ENCODE data around the gene HEPN1. TPM values are rescaled to one million over a fixed set of nuclear protein-coding genes. Genes with fewer than 3 reads are reported as not detected.

The HEPN1 gene
- total RNA-seq (2014; rRNA removed; shearing (Covaris generic); ENCODE audit: low replicate concordance), result not detected in 2 replicates

DNA sequence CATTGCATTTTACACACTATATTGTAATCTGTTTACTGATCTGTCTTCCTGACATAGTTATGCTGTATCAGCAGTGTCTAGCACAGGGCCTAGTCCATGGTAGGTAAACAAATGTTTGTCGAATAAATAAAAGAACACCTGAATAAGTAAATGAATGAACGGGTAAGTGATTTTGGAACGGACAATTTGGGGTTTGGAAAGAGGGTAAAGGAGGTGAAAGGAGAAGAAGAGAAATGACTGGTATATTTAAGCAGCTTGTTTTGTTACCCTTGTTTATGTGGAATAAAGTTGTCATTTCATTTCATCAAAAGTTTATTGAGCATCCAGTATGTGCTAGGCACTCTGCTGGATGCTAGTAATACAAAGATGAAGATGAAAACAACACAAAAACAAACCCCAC is at the start of gene HEPN1:
TSS of gene HEPN1 (plus strand) at position 301 of the 400 bp plus-strand sequence.
- no peak within 1 kb of the TSS for H3K4me3 ChIP-seq
- H3K27me3 ChIP-seq, result no peaks in the 10 kb centered on the region
- no peak for DNase-seq
- H3K9me3 ChIP-seq, result no peaks in the 10 kb centered on the region; the same call in 1 of the 2 replicates
- H3K36me3 ChIP-seq, result no peaks in the 10 kb centered on the region

DNA sequence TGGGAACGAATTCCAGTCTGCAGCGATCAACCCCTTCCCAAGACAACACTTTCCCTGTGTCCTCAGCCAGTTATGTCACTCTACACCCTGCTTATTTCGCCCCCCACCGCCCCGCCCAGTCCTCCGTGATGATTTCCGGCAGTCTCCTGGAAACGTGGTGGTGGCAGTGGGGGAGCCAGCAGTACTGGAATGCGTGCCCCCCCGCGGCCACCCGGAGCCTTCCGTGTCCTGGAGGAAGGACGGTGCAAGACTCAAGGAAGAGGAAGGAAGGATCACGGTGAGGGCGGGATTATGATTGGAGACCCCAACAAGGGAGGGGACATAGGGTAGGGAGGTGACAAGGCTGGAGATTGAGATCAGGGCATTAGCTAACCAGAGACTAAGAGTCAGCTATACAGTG is 49.7 kb upstream of the HEPN1 start:
- Histone ChIP-seq H3K9me3 (no peaks in the 10 kb centered on the region), H3K4me3 (no peak overlapping the region), H3K36me3 (no peaks in the 10 kb centered on the region), H3K27me3 (peaks cover 52% of the 10 kb centered on the region)
- DNase-seq, result no peak

DNA sequence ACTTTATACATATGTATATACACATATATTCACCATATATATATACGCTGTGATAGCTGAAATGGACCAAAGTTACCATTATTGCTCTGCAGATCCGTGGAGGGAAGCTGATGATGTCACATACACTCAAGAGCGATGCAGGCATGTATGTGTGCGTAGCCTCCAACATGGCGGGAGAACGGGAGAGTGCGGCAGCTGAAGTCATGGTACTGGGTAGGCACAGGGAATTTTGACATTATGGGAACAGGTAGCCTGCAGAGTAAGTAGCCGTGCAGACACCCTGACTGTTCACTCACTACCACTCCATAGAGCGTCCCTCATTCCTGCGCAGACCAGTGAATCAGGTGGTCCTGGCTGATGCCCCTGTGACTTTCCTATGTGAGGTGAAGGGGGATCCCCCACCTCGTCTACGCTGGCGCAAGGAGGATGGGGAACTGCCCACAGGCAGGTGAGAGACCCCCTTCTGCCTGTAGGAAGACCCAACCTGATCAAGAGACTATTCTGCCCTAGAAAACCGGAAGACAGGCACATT is 49.1 kb upstream of the HEPN1 start:
- no peaks in the 10 kb centered on the region for H3K36me3 ChIP-seq
- H3K27me3 ChIP-seq, result peaks cover 46% of the 10 kb centered on the region
- H3K4me3 ChIP-seq, result no peak overlapping the region
- H3K9me3 ChIP-seq, result no peaks in the 10 kb centered on the region
- DNase-seq, result no peak

DNA sequence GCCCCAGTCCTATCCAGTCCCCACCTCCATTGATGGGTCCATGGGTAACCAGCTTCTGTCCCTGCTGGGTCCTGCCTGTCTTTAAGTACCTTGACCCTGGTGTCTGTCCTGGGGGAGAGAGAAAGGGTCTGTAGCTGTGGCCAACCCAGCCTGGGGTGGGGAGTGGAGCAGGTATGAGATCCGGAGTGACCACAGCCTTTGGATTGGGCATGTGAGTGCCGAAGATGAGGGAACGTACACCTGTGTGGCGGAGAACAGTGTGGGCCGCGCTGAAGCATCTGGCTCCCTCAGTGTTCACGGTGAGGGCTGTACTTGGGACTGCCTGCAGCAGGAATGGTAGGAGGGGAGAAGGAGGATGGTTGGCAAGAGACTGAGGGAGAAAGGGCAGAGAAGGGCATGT is 48.6 kb upstream of the HEPN1 start:
- peaks cover 41% of the 10 kb centered on the region for H3K27me3 ChIP-seq
- no peak for DNase-seq
- H3K4me3 ChIP-seq, result no peak overlapping the region
- no peaks in the 10 kb centered on the region for H3K9me3 ChIP-seq
- H3K36me3 ChIP-seq, result no peaks in the 10 kb centered on the region

DNA sequence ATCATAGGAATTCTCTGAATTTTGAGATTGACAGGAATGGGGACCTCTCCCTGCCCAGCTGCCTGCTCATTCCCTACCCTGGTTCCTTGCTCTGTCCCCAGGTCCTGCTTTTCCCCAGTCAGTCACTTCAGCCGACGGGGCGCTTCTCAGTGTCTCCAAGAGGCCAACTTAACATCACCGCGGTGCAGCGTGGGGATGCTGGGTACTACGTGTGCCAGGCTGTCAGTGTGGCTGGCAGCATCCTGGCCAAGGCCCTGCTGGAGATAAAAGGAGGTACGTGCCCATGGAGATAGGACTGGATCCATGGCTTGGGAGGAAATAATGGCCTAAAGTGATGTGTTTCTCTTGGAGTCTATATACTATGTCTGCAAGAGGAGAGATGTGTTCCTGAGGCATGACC is 46.8 kb upstream of the HEPN1 start:
- peaks cover 22% of the 10 kb centered on the region for H3K27me3 ChIP-seq
- H3K36me3 ChIP-seq, result no peaks in the 10 kb centered on the region
- no peak overlapping the region for H3K4me3 ChIP-seq
- no peak for DNase-seq
- H3K9me3 ChIP-seq, result no peaks in the 10 kb centered on the region

DNA sequence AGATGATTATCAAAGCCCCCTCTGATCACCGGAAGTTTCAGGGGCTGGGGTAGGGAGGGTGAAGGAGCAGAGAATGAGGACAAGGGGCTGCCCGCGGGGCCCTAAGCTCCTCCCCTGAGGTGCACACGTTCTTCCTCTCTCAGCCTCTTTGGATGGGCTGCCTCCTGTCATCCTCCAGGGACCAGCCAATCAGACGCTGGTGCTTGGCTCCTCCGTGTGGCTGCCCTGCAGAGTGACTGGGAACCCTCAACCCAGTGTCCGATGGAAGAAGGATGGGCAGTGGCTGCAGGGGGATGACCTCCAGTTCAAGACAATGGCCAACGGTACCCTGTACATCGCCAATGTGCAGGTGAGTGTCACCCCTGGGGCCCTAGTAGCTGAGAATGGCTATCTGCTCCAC is 46.3 kb upstream of the HEPN1 start:
- H3K9me3 ChIP-seq, result no peaks in the 10 kb centered on the region
- peaks cover 19% of the 10 kb centered on the region for H3K27me3 ChIP-seq
- DNase-seq, result no peak
- no peak overlapping the region for H3K4me3 ChIP-seq
- H3K36me3 ChIP-seq, result no peaks in the 10 kb centered on the region

DNA sequence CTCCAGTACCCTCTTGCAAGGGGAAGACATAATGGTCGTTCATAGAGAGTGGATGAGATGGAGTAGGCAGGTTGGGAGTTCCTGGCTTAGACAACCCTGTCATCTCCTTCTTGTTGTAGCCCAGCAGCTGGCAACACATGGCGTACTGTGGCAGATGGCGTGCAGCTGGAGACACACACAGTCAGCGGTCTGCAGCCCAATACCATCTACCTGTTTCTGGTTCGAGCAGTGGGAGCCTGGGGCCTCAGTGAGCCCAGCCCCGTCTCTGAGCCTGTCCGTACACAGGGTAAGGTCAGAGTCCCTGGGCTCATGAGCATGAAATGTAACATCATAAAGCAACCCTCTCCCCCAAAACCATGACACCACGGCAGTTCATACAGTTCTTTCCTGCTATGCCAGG is 45.1 kb upstream of the HEPN1 start:
- no peak overlapping the region for H3K4me3 ChIP-seq
- H3K27me3 ChIP-seq, result peaks cover 7% of the 10 kb centered on the region
- no peaks in the 10 kb centered on the region for H3K9me3 ChIP-seq
- no peak for DNase-seq
- H3K36me3 ChIP-seq, result no peaks in the 10 kb centered on the region

DNA sequence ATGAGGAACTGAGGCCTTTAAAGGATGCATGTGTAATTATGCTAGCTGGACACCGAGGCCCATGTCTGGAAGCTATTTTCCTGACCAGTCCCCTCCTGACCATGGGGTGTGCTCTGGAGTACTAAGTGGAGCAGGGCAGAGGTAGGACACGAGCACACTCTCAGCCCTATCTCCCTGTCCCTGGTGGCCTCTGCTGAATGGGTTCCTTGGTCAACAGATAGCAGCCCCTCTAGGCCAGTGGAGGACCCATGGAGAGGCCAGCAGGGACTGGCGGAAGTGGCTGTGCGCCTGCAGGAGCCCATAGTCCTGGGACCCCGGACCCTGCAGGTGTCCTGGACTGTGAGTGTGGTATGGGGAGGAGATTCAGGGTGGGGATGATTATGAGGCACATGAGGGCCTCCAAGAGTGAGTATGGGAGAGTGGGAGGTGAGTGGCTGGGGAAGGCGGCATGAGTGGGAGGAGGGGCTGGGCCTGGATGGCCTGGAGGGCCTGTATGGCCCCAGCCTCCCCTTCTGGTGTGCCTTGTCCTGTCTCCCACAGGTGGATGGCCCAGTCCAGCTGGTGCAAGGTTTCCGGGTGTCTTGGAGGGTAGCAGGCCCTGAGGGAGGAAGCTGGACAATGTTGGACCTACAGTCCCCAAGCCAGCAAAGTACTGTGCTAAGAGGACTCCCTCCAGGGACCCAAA is 44.3 kb upstream of the HEPN1 start:
- no peaks in the 10 kb centered on the region for H3K36me3 ChIP-seq
- no peaks in the 10 kb centered on the region for H3K9me3 ChIP-seq
- DNase-seq, result no peak
- H3K27me3 ChIP-seq, result peaks cover 3% of the 10 kb centered on the region; the same call in 1 of the 2 replicates
- no peak overlapping the region for H3K4me3 ChIP-seq

DNA sequence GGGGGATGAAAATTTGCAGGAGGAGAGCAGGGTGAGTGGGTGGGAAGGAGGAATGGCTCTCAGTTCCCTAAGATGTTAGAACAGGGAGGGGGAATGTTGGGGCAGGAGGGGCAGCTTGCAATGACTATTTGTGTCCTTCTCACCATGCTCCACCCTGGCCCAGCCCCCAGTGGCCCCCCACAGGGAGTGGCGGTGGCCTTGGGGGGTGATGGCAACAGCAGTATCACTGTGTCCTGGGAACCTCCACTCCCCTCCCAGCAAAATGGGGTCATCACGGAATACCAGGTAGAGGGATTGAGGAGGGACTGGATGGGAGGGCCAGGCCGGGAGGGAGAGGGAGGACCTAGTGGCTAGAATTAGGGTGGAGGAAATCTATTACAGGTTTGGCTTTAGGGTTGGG is 43.6 kb upstream of the HEPN1 start:
- no peaks in the 10 kb centered on the region; the same call in 1 of the 2 replicates for H3K27me3 ChIP-seq
- DNase-seq, result no peak
- peak overlapping the region; percentile 68 for H3K4me3 ChIP-seq
- no peaks in the 10 kb centered on the region for H3K9me3 ChIP-seq
- no peaks in the 10 kb centered on the region for H3K36me3 ChIP-seq

DNA sequence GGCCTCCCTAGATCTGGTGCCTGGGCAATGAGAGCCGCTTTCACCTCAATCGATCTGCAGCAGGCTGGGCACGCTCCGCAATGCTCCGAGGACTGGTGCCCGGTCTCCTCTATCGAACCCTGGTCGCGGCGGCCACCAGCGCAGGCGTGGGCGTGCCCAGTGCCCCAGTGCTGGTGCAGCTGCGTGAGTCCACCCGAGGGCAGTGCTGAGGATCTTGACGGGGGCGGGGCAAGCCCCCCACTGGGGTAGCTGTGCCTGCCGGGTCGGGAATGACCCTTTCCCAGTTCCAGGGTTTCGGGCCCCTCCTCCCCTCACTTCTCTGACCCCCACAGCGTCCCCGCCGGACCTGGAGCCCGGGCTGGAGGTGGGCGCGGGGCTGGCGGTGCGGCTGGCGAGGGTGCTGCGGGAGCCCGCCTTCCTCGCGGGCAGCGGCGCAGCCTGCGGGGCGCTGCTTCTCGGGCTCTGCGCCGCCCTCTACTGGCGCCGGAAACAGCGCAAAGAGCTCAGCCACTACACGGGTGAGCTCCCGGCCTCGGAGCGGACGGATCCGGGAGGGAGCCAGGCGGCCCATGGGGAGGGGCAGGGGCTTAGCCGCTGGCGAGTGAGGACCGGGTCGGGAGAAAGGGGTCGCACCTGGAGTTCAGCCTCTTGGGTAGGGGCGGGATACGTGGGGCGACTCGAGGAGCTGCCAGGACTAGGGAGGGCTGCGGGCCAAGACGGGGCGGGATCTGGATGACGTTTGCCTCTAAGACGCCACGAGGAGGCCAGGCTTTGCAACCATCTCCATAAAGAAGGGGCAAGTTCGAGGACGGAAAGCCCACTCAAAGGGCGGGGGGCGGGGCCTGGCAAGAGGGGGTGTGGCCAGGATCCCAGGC is 42.9 kb upstream of the HEPN1 start:
- Histone ChIP-seq H3K36me3 (no peaks in the 10 kb centered on the region), H3K4me3 (peak overlapping the region; percentile 68), H3K9me3 (no peaks in the 10 kb centered on the region), H3K27me3 (no peaks in the 10 kb centered on the region; the same call in 1 of the 2 replicates)
- DNase-seq, result peak; percentile 88

DNA sequence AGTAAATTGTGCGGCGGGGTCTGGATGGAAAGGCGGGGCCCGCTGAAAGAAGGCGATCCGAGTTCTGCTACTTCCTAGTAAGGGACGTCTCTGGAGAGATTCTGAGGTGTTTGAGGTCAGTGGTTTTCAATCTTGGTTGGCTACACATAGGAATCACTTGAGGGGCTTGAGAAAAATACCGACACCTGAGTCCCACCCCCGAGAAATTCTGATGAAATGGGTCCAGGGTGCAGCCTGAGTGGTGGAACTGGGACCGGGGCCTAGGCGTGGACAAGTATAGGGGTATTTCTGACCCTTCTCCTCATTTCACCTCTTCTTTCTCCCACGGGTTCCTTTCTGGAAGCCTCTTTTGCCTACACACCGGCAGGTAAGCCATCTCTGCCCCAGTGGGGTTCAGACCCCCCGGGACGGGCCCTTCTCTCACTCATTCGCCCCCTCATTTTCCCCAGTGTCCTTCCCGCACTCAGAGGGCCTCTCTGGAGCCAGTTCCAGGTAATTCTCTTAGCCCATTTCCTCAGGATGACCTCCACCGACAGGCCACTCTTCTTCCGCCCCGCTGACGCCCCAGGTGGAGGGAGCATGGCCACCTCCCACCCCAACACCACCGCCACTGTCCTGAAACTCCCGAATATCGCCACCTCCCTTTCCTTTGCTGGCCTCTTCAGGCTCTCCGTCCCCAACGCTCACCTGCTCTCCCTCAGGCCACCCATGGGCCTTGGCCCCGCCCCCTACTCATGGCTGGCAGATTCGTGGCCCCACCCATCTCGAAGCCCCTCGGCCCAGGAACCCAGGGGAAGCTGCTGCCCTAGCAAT is 42.0 kb upstream of the HEPN1 start:
- no peaks in the 10 kb centered on the region for H3K36me3 ChIP-seq
- DNase-seq, result no peak
- H3K9me3 ChIP-seq, result no peaks in the 10 kb centered on the region
- peak overlapping the region; percentile 68 for H3K4me3 ChIP-seq
- H3K27me3 ChIP-seq, result no peaks in the 10 kb centered on the region; the same call in 1 of the 2 replicates

DNA sequence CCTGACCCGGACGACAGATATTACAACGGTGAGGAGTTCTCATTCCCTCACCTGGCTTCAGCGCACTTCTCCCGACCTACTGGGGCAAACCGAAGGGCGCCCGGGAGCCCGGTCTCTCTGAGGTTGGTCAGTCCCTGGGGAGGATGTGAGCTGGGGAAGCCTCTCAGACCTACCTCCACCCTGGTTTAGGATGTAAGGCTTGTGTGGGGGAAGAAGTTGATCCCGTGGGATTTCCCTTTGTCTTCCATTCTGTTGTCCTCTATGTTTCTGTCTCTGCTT is 41.5 kb upstream of the HEPN1 start:
- no peak for DNase-seq
- Histone ChIP-seq H3K9me3 (no peaks in the 10 kb centered on the region), H3K4me3 (no peak overlapping the region), H3K27me3 (no peaks in the 10 kb centered on the region), H3K36me3 (no peaks in the 10 kb centered on the region)

DNA sequence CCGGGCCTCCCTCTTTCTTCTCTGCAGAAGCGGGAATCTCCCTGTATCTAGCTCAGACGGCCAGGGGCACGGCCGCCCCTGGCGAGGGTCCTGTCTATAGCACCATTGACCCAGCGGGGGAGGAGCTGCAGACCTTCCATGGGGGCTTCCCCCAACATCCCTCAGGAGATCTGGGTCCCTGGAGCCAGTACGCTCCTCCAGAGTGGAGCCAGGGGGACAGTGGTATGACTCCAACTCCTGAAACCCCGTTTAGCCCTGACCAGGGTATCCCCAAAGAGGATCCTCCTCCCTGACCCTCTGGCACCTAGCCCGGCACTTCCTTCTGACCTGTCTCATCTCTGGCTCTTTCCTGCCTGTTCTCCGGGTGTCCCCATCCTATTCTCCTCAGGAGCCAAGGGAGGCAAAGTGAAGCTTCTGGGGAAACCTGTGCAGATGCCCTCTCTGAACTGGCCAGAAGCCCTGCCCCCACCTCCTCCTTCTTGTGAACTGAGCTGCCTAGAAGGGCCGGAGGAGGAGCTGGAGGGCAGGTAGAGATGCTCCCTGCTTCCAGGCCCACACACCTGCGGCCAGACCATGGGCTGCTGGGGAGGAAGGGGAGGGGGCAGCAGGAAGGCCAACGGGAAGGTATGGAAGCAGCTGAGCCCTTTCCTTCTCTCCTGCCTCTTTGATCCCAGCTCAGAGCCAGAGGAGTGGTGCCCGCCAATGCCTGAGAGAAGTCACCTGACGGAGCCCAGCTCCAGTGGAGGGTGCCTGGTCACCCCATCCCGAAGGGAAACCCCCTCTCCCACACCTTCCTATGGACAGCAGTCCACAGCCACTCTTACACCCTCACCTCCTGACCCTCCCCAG is 40.9 kb upstream of the HEPN1 start:
- DNase-seq, result no peak
- no peak overlapping the region for H3K4me3 ChIP-seq
- H3K9me3 ChIP-seq, result no peaks in the 10 kb centered on the region

DNA sequence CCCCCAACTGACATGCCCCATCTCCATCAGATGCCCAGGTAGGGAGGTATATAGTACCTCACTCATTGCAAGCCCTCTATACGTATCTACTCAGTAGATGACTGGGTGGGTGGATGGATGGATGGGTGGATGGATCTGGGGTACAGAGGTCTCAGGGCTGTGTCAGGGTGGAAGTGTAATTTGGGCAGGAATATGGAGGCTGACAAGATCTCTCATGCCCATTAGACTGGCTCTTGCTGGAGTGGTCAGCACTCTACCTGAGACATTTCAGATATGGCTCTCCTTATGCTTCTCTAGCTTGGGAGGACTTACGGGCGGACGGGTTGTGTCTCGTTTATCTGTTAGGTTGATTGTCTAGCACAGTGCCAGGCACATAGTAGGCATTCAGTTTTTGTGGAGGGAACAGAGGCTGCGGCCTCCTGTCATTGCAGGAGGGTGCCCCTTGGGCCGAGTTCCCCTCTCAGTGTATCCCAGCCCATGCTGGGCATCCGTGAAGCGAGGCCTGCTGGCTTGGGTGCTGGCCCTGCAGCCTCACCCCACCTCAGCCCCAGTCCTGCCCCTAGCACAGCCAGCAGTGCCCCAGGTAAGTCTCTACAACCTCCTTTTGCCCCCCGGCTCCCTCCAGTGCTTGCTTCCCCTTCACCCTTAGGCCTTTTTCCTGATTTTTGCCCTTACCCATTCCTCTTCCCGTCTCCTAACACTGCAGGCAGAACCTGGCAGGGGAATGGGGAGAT is 40.1 kb upstream of the HEPN1 start:
- Histone ChIP-seq H3K9me3 (no peaks in the 10 kb centered on the region), H3K4me3 (no peak overlapping the region), H3K36me3 (no peaks in the 10 kb centered on the region), H3K27me3 (no peaks in the 10 kb centered on the region)
- DNase-seq, result no peak

More for the DNA sequence above, 40.9 kb upstream of the HEPN1 start:
- Histone ChIP-seq H3K36me3 (no peaks in the 10 kb centered on the region), H3K27me3 (no peaks in the 10 kb centered on the region)

DNA sequence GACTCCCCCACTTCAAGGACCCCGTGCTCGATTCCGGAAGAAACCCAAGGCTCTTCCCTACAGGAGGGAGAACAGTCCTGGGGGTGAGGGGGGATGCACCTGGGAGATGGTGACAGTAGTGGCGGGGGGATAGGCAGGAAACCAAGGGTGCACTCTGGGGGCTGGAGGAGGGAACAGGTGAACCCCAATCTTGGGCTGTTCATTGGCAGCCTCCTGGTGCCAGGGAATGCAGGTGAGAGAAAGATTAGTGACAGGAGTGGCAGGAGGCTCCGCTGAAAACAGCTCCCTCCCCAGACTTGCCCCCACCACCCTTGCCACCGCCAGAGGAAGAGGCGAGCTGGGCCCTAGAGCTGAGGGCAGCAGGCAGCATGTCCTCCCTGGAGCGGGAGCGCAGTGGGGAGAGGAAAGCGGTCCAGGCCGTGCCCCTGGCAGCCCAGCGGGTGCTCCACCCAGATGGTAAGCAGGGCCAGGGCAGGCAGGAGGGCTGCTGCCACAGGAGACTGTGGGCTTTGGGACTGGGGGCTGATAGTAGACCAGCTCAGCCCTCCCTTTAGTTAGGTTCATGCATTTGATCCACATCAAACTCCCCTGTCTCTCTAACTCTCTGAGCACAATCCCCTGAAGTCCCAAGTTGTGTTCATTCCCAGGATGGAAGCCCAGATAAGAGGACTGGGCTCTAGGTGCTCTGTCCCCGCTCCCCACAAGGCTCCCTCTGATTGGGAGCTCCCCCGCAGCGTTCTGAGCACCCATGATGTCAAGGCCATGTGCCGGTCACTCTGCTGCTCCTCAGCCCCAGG is 39.4 kb upstream of the HEPN1 start:
- Histone ChIP-seq H3K4me3 (no peak overlapping the region), H3K36me3 (no peaks in the 10 kb centered on the region), H3K27me3 (no peaks in the 10 kb centered on the region), H3K9me3 (no peaks in the 10 kb centered on the region)
- DNase-seq, result no peak

Data from MG63 (cell line).